BE2C (cell line): Measurements from ENCODE around the gene ITPRID2.

Experiments
- DNase-seq: peaks from one replicate; pipeline ENCODE4 v3.0.0-alpha.2; 2020
- H3K27me3 ChIP-seq: fragments of 250-450 bp; sonication (Bioruptor Pico); 2 replicates; pipeline ENCODE4 v1.5.1; 2020; ENCODE audit warnings: mild to moderate bottlenecking
- H3K36me3 ChIP-seq: fragments of 250-450 bp; sonication (Bioruptor Pico); 2 replicates; pipeline ENCODE4 v1.5.1; 2020; ENCODE audit warnings: mild to moderate bottlenecking
- H3K4me1 ChIP-seq: fragments of 250-450 bp; sonication (Bioruptor Pico); 2 replicates; pipeline ENCODE4 v1.5.1; 2020
- H3K4me3 ChIP-seq: 2 replicates; pipeline ENCODE4 v1.5.1; 2011; ENCODE audit warnings: low read depth, low read length
- H3K9me3 ChIP-seq: fragments of 250-450 bp; sonication (Bioruptor Pico); 2 replicates; pipeline ENCODE4 v1.5.1; 2020
- TF ChIP-seq, protein P1 (sequence below): IDR thresholded peaks from 2 replicates; pipeline ENCODE4 v1.5.1; 2012; ENCODE audit warnings: mild to moderate bottlenecking, low read depth, low read length

ITPRID2 gene

GRCh38 chr2:181972431-181973170 is 81.1 kb downstream of the ITPRID2 start:
- Histone ChIP-seq H3K9me3 (no peaks in the 10 kb centered on the region), H3K4me1 (no peaks in the 10 kb centered on the region), H3K36me3 (no peaks in the 10 kb centered on the region), H3K27me3 (no peaks in the 10 kb centered on the region), H3K4me3 (no peak overlapping the region)
- DNase-seq, result no peak
- TF ChIP-seq, protein P1, sequence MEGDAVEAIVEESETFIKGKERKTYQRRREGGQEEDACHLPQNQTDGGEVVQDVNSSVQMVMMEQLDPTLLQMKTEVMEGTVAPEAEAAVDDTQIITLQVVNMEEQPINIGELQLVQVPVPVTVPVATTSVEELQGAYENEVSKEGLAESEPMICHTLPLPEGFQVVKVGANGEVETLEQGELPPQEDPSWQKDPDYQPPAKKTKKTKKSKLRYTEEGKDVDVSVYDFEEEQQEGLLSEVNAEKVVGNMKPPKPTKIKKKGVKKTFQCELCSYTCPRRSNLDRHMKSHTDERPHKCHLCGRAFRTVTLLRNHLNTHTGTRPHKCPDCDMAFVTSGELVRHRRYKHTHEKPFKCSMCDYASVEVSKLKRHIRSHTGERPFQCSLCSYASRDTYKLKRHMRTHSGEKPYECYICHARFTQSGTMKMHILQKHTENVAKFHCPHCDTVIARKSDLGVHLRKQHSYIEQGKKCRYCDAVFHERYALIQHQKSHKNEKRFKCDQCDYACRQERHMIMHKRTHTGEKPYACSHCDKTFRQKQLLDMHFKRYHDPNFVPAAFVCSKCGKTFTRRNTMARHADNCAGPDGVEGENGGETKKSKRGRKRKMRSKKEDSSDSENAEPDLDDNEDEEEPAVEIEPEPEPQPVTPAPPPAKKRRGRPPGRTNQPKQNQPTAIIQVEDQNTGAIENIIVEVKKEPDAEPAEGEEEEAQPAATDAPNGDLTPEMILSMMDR, result no peak

GRCh38 chr2:181973171-181973783 is 81.7 kb downstream of the ITPRID2 start:
- H3K4me1 ChIP-seq, result no peaks in the 10 kb centered on the region
- no peak overlapping the region for H3K4me3 ChIP-seq
- H3K27me3 ChIP-seq, result no peaks in the 10 kb centered on the region
- TF ChIP-seq, protein P1, result no peak
- H3K36me3 ChIP-seq, result no peaks in the 10 kb centered on the region
- no peaks in the 10 kb centered on the region for H3K9me3 ChIP-seq
- no peak for DNase-seq

DNA sequence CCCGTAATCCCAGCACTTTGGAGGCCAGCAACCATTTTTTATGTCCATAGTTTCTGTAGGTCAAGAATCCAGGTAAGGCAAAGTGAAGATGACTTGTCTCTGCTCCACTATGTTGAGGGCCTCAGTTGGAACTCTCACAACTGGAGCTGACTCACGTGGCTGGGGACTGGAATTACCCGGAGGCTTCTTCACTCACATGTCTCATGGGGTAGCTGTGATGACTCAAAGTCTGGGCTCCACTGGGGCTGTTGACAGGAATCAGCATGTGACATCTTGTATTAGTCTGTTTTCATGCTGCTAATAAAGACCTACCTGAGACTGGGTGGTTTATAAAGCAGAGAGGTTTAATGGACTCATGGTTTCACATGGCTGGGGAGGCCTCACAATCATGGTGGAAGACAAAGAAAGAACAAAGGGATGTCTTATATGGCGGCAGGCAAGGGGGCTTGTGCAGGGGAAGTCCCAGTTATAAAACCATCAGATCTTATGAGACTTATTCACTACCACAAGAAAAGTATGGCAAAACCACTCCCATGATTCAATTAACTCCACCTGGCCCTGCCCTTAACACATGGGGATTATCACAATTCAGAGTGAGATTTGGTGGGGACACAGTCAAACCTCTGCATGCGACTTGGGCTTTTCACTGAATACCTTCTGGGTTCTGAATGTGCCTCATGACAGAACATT is 86.3 kb downstream of the ITPRID2 start:
- TF ChIP-seq, protein P1, result no peak
- Histone ChIP-seq H3K9me3 (no peaks in the 10 kb centered on the region), H3K4me3 (no peak overlapping the region), H3K4me1 (no peaks in the 10 kb centered on the region), H3K36me3 (no peaks in the 10 kb centered on the region), H3K27me3 (no peaks in the 10 kb centered on the region)
- no peak for DNase-seq

GRCh38 chr2:181978351-181979150 is 87.0 kb downstream of the ITPRID2 start:
- TF ChIP-seq, protein P1, result no peak
- H3K4me3 ChIP-seq, result no peak overlapping the region
- H3K4me1 ChIP-seq, result no peaks in the 10 kb centered on the region
- DNase-seq, result no peak
- H3K9me3 ChIP-seq, result no peaks in the 10 kb centered on the region
- H3K27me3 ChIP-seq, result no peaks in the 10 kb centered on the region
- no peaks in the 10 kb centered on the region for H3K36me3 ChIP-seq
